GM12878 (cell line): ENCODE measurements around the gene METTL2B. TPM values are rescaled to one million over a fixed set of nuclear protein-coding genes. Genes with fewer than 3 reads are reported as not detected.

Experiments used
- ASH2L ChIP-seq: fragments of 300-600, 200-600 bp; sonication (generic); IDR thresholded peaks from 2 replicates; pipeline ENCODE4 v1.6.1; 2017; ENCODE audit warnings: low read depth, mild to moderate bottlenecking, borderline replicate concordance
- CREB1 ChIP-seq: IDR thresholded peaks from 2 replicates; pipeline ENCODE4 v1.6.1; 2012; ENCODE audit warnings: low read depth, mild to moderate bottlenecking, inconsistent platforms
- EED ChIP-seq: sonication (generic); IDR thresholded peaks from 2 replicates; pipeline ENCODE4 v1.6.1; 2016; ENCODE audit warnings: antibody characterized with exemption, low read depth
- EP300 ChIP-seq, 2 experiments: fragments of 150-350 bp in 1 of 2; IDR thresholded peaks; 2 replicates each; pipeline ENCODE4 v1.6.1; 2011 to 2012; ENCODE audit warnings: low read depth in 2 of 2, low read length in 2 of 2, borderline replicate concordance in 1 of 2, improper control_type of control experiment in 1 of 2, inconsistent platforms in 1 of 2; ENCODE audit not compliant: control insufficient read depth in 1 of 2
- HDAC2 ChIP-seq: fragments of 200-600 bp; sonication (generic); IDR thresholded peaks from 2 replicates; pipeline ENCODE4 v1.6.1; 2017
- KAT2A ChIP-seq: conservative IDR thresholded peaks from 2 replicates; pipeline ENCODE4 v1.6.1; 2011; ENCODE audit warnings: low read depth, low read length; ENCODE audit not compliant: control insufficient read depth
- MEF2A ChIP-seq: IDR thresholded peaks from 2 replicates; pipeline ENCODE4 v1.6.1; 2011; ENCODE audit warnings: low read depth, mild to moderate bottlenecking, low read length, moderate library complexity; ENCODE audit not compliant: insufficient read depth
- MTA3 ChIP-seq: IDR thresholded peaks from 2 replicates; pipeline ENCODE4 v1.6.1; 2012; ENCODE audit warnings: low read length, inconsistent platforms, borderline replicate concordance
- NR2F1 ChIP-seq: fragments of 450-650 bp; conservative IDR thresholded peaks from 2 replicates; pipeline ENCODE4 v1.6.1; 2017; ENCODE audit warnings: mild to moderate bottlenecking
- PML ChIP-seq: IDR thresholded peaks from 2 replicates; pipeline ENCODE4 v1.6.1; 2012; ENCODE audit warnings: low read length, inconsistent platforms
- RB1 ChIP-seq: fragments of 450-650 bp; formaldehyde crosslinking; IDR thresholded peaks from 2 replicates; pipeline ENCODE4 v1.6.1; 2017; ENCODE audit warnings: mild to moderate bottlenecking, borderline replicate concordance
- RBBP5 ChIP-seq: fragments of 200-600 bp; sonication (generic); conservative IDR thresholded peaks from 2 replicates; pipeline ENCODE4 v1.6.1; 2016
- RCOR1 ChIP-seq: conservative IDR thresholded peaks from 2 replicates; pipeline ENCODE4 v1.6.1; 2012; ENCODE audit warnings: low read depth, low read length, improper control_type of control experiment
- SIN3A ChIP-seq: IDR thresholded peaks from 2 replicates; pipeline ENCODE4 v1.6.1; 2012; ENCODE audit warnings: low read depth, low read length, improper control_type of control experiment
- polyA plus RNA-seq, 11 experiments: library from polyadenylated mRNA; depleted of rRNA in 4 of 11; unstranded in 6 of 11; stranded (reverse) in 5 of 11; fragments of >200 nt; fragmentation: Nextera tagmentation in 4 of 11; fragmentation: Illumina TruSeq in 1 of 11; extraction: Ambion mirVana in 4 of 11; extraction: Trizol in 1 of 11; gene quantifications; 1 replicate in 1 of 11; 2 replicates in 10 of 11; pipeline versions ENCODE4 v1.2.1 to v1.2.3, GENCODE V29; 2011 to 2016; ENCODE audit warnings: inconsistent platforms in 2 of 11, missing spikeins in 2 of 11, low read depth in 1 of 11
- total RNA-seq, 4 experiments: library from RNA; depleted of rRNA in 3 of 4; stranded (reverse); fragments of >200 nt in 3 of 4; fragmentation: Illumina TruSeq in 1 of 4; extraction: Trizol in 1 of 4; gene quantifications; 2 replicates each; pipeline versions ENCODE4 v1.2.1 to v1.2.3, GENCODE V29; 2013 to 2021
- TF ChIP-seq, protein P1 (sequence below): fragments of 450-650 bp; IDR thresholded peaks from 2 replicates; pipeline ENCODE4 v1.6.1; 2016; ENCODE audit warnings: mild to moderate bottlenecking, moderate library complexity, borderline replicate concordance
- TF ChIP-seq, protein P2 (sequence below): IDR thresholded peaks from 2 replicates; pipeline ENCODE4 v1.6.1; 2012; ENCODE audit warnings: low read depth, low read length, improper control_type of control experiment
- TF ChIP-seq, protein P3 (sequence below): fragments of 450-650 bp; IDR thresholded peaks from 2 replicates; pipeline ENCODE4 v1.6.1; 2018; ENCODE audit warnings: mild to moderate bottlenecking, low read depth, moderate library complexity; ENCODE audit not compliant: partially characterized antibody
- TF ChIP-seq, protein P4 (sequence below), 3 experiments: IDR thresholded peaks in 2 of 3; conservative IDR thresholded peaks in 1 of 3; 2 replicates each; pipeline ENCODE4 v1.5.1; 2011; ENCODE audit warnings: low read depth in 3 of 3, low read length in 3 of 3, mild to moderate bottlenecking in 3 of 3, control low read depth in 2 of 3, moderate library complexity in 2 of 3, inconsistent platforms in 1 of 3, mixed read lengths in 1 of 3; ENCODE audit not compliant: control insufficient read depth in 2 of 3, insufficient read depth in 1 of 3; ENCODE audit errors: extremely low read depth in 1 of 3

Gene METTL2B
- total and polyA plus RNA-seq, 10 of the 15 experiments (the other 5 are each of a cell fraction or from before 2014, with no cell fraction given): 18.9 to 48.4 (median 37.3) TPM

DNA sequence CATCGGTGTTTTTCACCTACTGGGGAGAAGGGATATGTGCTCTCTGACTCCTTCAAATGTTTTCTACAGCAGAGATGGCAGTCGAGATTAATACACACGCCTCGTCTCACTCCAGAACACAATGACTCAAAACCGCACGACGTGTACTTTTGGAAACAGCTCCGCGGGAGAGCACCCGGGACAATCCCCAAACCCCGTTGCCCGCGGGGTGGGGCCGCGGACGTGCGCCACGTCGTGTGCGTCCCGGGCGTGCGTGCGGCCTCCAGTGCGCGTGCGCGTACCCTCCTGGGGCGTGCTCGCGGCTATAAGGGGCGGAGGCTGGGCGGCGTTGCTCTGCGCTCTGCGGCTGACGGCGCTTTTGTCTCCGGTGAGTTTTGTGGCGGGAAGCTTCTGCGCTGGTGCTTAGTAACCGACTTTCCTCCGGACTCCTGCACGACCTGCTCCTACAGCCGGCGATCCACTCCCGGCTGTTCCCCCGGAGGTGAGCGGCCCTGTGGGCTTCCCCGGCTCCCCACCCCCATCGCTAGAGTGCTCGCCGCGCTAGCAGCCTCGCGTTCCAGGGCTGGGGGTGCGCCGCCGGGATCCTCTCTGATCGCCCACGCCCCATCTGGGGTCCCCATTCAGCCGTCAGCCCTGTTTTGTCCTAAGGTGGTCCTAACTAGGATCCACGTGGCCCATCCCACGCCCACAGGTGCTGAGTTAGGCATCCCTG, 20.8 kb upstream of the METTL2B start, which contains the start of gene HILPDA (continued):
- TF ChIP-seq, protein P1, sequence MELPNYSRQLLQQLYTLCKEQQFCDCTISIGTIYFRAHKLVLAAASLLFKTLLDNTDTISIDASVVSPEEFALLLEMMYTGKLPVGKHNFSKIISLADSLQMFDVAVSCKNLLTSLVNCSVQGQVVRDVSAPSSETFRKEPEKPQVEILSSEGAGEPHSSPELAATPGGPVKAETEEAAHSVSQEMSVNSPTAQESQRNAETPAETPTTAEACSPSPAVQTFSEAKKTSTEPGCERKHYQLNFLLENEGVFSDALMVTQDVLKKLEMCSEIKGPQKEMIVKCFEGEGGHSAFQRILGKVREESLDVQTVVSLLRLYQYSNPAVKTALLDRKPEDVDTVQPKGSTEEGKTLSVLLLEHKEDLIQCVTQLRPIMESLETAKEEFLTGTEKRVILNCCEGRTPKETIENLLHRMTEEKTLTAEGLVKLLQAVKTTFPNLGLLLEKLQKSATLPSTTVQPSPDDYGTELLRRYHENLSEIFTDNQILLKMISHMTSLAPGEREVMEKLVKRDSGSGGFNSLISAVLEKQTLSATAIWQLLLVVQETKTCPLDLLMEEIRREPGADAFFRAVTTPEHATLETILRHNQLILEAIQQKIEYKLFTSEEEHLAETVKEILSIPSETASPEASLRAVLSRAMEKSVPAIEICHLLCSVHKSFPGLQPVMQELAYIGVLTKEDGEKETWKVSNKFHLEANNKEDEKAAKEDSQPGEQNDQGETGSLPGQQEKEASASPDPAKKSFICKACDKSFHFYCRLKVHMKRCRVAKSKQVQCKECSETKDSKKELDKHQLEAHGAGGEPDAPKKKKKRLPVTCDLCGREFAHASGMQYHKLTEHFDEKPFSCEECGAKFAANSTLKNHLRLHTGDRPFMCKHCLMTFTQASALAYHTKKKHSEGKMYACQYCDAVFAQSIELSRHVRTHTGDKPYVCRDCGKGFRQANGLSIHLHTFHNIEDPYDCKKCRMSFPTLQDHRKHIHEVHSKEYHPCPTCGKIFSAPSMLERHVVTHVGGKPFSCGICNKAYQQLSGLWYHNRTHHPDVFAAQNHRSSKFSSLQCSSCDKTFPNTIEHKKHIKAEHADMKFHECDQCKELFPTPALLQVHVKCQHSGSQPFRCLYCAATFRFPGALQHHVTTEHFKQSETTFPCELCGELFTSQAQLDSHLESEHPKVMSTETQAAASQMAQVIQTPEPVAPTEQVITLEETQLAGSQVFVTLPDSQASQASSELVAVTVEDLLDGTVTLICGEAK: 0 out of 2 replicates have a peak, but pooled peaks have one; percentile 10
- TF ChIP-seq KAT2A (no peak), RCOR1 (0 out of 2 replicates have a peak, but pooled peaks have one; percentile 61), RBBP5 (no peak), HDAC2 (no peak), PML (peak; percentile 89), NR2F1 (peak; percentile 65), SIN3A (no peak), EP300 (IDR thresholded peaks at IDR 0.05; ENCODE audit: borderline replicate concordance in 1 of 2, control insufficient read depth in 1 of 2, low read depth in 2 of 2, low read length in 2 of 2) (peak; percentile 56 to 80; a peak in 3 of 4 replicates), MTA3 (no peak), ASH2L (no peak), MEF2A (no peak), CREB1 (peak; percentile 78), EED (peak; percentile 83), RB1 (peak; percentile 91; the same call in 1 of the 2 replicates)
- TF ChIP-seq, protein P2, sequence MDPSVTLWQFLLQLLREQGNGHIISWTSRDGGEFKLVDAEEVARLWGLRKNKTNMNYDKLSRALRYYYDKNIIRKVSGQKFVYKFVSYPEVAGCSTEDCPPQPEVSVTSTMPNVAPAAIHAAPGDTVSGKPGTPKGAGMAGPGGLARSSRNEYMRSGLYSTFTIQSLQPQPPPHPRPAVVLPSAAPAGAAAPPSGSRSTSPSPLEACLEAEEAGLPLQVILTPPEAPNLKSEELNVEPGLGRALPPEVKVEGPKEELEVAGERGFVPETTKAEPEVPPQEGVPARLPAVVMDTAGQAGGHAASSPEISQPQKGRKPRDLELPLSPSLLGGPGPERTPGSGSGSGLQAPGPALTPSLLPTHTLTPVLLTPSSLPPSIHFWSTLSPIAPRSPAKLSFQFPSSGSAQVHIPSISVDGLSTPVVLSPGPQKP: no peak
- TF ChIP-seq, protein P3, sequence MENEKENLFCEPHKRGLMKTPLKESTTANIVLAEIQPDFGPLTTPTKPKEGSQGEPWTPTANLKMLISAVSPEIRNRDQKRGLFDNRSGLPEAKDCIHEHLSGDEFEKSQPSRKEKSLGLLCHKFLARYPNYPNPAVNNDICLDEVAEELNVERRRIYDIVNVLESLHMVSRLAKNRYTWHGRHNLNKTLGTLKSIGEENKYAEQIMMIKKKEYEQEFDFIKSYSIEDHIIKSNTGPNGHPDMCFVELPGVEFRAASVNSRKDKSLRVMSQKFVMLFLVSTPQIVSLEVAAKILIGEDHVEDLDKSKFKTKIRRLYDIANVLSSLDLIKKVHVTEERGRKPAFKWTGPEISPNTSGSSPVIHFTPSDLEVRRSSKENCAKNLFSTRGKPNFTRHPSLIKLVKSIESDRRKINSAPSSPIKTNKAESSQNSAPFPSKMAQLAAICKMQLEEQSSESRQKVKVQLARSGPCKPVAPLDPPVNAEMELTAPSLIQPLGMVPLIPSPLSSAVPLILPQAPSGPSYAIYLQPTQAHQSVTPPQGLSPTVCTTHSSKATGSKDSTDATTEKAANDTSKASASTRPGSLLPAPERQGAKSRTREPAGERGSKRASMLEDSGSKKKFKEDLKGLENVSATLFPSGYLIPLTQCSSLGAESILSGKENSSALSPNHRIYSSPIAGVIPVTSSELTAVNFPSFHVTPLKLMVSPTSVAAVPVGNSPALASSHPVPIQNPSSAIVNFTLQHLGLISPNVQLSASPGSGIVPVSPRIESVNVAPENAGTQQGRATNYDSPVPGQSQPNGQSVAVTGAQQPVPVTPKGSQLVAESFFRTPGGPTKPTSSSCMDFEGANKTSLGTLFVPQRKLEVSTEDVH: no peak
- TF ChIP-seq, protein P4, sequence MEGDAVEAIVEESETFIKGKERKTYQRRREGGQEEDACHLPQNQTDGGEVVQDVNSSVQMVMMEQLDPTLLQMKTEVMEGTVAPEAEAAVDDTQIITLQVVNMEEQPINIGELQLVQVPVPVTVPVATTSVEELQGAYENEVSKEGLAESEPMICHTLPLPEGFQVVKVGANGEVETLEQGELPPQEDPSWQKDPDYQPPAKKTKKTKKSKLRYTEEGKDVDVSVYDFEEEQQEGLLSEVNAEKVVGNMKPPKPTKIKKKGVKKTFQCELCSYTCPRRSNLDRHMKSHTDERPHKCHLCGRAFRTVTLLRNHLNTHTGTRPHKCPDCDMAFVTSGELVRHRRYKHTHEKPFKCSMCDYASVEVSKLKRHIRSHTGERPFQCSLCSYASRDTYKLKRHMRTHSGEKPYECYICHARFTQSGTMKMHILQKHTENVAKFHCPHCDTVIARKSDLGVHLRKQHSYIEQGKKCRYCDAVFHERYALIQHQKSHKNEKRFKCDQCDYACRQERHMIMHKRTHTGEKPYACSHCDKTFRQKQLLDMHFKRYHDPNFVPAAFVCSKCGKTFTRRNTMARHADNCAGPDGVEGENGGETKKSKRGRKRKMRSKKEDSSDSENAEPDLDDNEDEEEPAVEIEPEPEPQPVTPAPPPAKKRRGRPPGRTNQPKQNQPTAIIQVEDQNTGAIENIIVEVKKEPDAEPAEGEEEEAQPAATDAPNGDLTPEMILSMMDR (IDR thresholded peaks at IDR 0.05 in 2 of 3, conservative IDR thresholded peaks at IDR 0.05 in 1 of 3; ENCODE audit: control insufficient read depth in 2 of 3, extremely low read depth in 1 of 3, insufficient read depth in 1 of 3, low read depth in 3 of 3, low read length in 3 of 3): peak in 1 of 3 experiments; percentile 4; a peak in 1 of 6 replicates
